ENCODE results near the gene IKZF3.
"Not testable (repeated sequence)": the region's sequence is repeated elsewhere in the genome, so short reads cannot be mapped to it uniquely, and the experiment has no call there.

The IKZF3 gene

GRCh38 chr17:39867880-39868553, 3.9 kb upstream of the IKZF3 start, which contains the start of gene ZPBP2:
Gene ZPBP2, plus strand, starts transcription at chr17:39868202. Its CDS starts 153 bp downstream, at chr17:39868355.
- no peak within 1 kb of the TSS for H3K27ac ChIP-seq

GRCh38 chr17:39867084-39867879, 3.2 kb upstream of the IKZF3 start:
- H3K27ac ChIP-seq = no peak overlapping the region
- TF ChIP-seq CTCF (conservative IDR thresholded peaks at IDR 0.05) = no peak

More at GRCh38 chr17:39867880-39868553, 3.9 kb upstream of the IKZF3 start, which contains the start of gene ZPBP2:
- no peak for TF ChIP-seq CTCF (conservative IDR thresholded peaks at IDR 0.05)

GRCh38 chr17:39866013-39866730, 2.1 kb upstream of the IKZF3 start:
- no peak for TF ChIP-seq CTCF (conservative IDR thresholded peaks at IDR 0.05)
- H3K27ac ChIP-seq = no peak overlapping the region

GRCh38 chr17:39863244-39863917, 731 bp downstream of the IKZF3 start:
- TF ChIP-seq CTCF (conservative IDR thresholded peaks at IDR 0.05) = no peak
- H3K27ac ChIP-seq = peak overlapping the region; percentile 22; the same call in 1 of the 2 replicates

GRCh38 chr17:39861235-39861634, 2.9 kb downstream of the IKZF3 start:
- no peak for TF ChIP-seq CTCF (conservative IDR thresholded peaks at IDR 0.05)
- H3K27ac ChIP-seq = no peak overlapping the region

GRCh38 chr17:39855911-39856649, 8.0 kb downstream of the IKZF3 start:
- H3K27ac ChIP-seq = not testable (repeated sequence)

- H3K27ac ChIP-seq = no peak overlapping the region
- no peak for TF ChIP-seq CTCF (conservative IDR thresholded peaks at IDR 0.05)
Measured at GRCh38 chr17:39854909-39855308, 9.2 kb downstream of the IKZF3 start.

Data from VCaP (cell line).